Subcutaneous adipose tissue (tissue), 4 donors: ENCODE measurements around the gene CPSF4L. TPM values are rescaled to one million over a fixed set of nuclear protein-coding genes. Genes with fewer than 3 reads are reported as not detected.

ENCODE experiments used
- total RNA-seq, 4 donors: library from RNA; depleted of rRNA; stranded (reverse); fragments of >200 nt; gene quantifications; one replicate each; pipeline ENCODE4 v1.1.0, GENCODE V29; 2016
- TF ChIP-seq, protein P1 (sequence below): fragments of 450-650 bp; IDR thresholded peaks from one replicate; pipeline ENCODE4 v1.5.1; 2016; ENCODE audit warnings: low read depth, mild to moderate bottlenecking, control low read depth, antibody characterized with exemption, moderate library complexity

The CPSF4L gene
- total RNA-seq, 4 donors from 2014 or later: not detected

GRCh38 chr17:73214008-73214407, 47.7 kb downstream of the CPSF4L start:
- TF ChIP-seq, protein P1, sequence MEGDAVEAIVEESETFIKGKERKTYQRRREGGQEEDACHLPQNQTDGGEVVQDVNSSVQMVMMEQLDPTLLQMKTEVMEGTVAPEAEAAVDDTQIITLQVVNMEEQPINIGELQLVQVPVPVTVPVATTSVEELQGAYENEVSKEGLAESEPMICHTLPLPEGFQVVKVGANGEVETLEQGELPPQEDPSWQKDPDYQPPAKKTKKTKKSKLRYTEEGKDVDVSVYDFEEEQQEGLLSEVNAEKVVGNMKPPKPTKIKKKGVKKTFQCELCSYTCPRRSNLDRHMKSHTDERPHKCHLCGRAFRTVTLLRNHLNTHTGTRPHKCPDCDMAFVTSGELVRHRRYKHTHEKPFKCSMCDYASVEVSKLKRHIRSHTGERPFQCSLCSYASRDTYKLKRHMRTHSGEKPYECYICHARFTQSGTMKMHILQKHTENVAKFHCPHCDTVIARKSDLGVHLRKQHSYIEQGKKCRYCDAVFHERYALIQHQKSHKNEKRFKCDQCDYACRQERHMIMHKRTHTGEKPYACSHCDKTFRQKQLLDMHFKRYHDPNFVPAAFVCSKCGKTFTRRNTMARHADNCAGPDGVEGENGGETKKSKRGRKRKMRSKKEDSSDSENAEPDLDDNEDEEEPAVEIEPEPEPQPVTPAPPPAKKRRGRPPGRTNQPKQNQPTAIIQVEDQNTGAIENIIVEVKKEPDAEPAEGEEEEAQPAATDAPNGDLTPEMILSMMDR: no peak

- TF ChIP-seq, protein P1: no peak
Measured at GRCh38 chr17:73211745-73212144, 49.9 kb downstream of the CPSF4L start.

- TF ChIP-seq, protein P1: no peak
Measured at GRCh38 chr17:73210002-73210678, 51.5 kb downstream of the CPSF4L start.

DNA sequence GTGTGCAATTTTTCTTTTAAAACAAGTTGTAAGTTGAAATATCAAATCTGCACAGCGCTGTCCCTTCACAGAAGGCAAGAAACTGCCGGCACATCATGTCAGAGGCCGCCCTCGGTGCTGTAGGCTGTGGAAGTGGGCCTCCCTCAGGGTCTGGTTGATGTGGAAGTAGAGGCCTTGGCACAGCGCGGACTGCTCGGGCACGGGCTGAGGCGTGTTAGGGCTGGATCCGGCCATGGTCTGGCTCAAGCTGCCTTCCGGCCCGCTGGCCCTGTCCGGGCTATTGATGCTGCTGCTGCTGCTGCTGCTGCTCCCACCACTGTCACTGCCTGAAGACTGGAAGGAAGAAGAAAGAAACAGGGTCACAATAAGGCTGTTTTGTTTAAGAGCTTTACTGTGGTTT, 52.2 kb downstream of the CPSF4L start:
- TF ChIP-seq, protein P1: no peak

- TF ChIP-seq, protein P1: no peak
Measured at GRCh38 chr17:73208139-73208827, 53.4 kb downstream of the CPSF4L start.

DNA sequence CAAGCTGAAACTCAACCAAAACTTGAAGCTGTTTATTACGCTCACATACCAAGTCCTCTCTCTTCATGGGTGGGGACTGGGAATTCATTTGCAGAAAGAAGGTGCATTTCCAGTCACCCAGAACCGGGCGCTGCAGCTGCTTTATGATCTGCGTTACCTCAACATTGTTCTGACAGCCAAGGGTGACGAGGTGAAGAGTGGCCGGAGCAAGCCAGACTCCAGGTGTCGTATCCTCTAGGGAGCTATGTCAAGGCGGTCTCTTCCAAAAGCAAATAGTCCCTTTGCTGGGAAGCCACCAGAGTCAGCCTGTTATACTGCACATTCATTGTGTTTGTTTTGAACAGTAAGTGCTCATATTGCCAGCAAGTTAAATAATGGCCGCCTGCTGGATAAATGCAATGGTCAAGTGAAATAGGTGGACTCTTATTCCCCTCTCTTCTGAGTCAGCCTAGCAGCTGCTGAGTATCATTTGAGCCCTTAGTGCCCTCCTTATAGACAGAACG, 56.2 kb downstream of the CPSF4L start:
- TF ChIP-seq, protein P1: no peak

DNA sequence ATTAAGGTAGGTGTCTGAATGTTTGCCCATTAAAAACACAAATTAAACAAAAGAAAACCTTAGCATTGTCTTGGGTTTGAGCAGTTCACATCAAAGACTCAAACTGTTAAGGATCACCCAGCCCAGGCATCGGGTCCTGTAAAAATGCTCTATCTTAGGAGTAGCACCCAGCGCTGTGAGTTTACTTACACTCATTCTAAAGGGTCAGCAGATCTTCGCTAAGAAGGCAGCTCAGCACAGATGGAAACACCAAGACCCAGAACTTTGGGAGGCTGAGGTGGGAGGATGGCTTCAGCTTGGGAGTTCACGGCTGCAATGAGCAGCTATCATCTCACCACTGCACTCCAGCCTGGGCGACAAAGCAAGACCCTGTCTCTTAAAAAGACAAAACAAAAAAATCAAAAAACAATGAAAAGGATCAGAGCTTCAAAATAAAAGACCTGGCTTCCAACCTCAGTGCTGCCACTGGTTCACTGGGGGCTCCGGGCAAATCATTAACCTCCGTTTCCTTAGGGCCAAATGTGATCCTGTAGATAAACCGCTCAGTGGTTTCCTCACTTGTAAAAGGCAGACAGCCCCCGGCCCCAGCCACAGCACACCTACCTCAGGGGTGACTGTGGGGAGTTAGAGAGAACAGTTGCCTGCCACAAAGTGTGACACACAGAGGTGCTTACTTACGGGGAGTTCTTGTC, 57.7 kb downstream of the CPSF4L start:
- TF ChIP-seq, protein P1: no peak
